IMR-90 (cell line): Measurements from ENCODE around the gene ARHGAP12. TPM values are rescaled to one million over a fixed set of nuclear protein-coding genes. Genes with fewer than 3 reads are reported as not detected.

Experiments used
- ATAC-seq: fragments of 200-7000 bp; cut with Tn5 transposase; 2 replicates; pipeline ENCODE4 v1.9.1; 2020; ENCODE audit warnings: low read depth, mild to moderate bottlenecking, moderate library complexity
- BruUV-seq: library from RNA; stranded (reverse); fragments of 400-500 nt; replicated peaks from 2 replicates; lab custom pipeline; 2021; lab: Mats Ljungman, UMichigan
- CTCF ChIA-PET: fragments of 300-600 bp; formaldehyde crosslinking; extraction: SDS; loops from one replicate; lab custom pipeline; 2021; ENCODE audit warnings: antibody characterized with exemption; lab: Yijun Ruan, JAX
- POLR2A ChIA-PET: fragments of 300-600 bp; sonication (Branson Sonifier 250); formaldehyde crosslinking; loops from one replicate; lab custom pipeline; 2022; ENCODE audit warnings: antibody characterized with exemption; ENCODE audit not compliant: unreplicated experiment; lab: Charles Lee
- DNase-seq: peaks from one replicate; pipeline ENCODE4 v3.0.0; 2013
- H2AFZ ChIP-seq: replicated peaks from 2 replicates; pipeline ENCODE3; 2013; ENCODE audit warnings: low read length, mild to moderate bottlenecking; ENCODE audit not compliant: poor library complexity
- H2AK5ac ChIP-seq: 2 replicates; pipeline ENCODE4 v1.6.1; 2013; ENCODE audit warnings: low read depth, low read length, inconsistent platforms
- H2AK9ac ChIP-seq: replicated peaks from 2 replicates; pipeline ENCODE3; 2013; ENCODE audit warnings: mild to moderate bottlenecking, low read depth, low read length, moderate library complexity; ENCODE audit not compliant: poor library complexity
- H2BK120ac ChIP-seq: 2 replicates; pipeline ENCODE4 v1.6.1; 2013; ENCODE audit warnings: low read depth, low read length, inconsistent platforms
- H2BK15ac ChIP-seq: 3 replicates; pipeline ENCODE4 v1.6.1; 2013; ENCODE audit warnings: low read depth, low read length, inconsistent platforms
- H2BK20ac ChIP-seq: 2 replicates; pipeline ENCODE4 v1.6.1; 2013; ENCODE audit warnings: low read depth, mild to moderate bottlenecking, inconsistent platforms, low read length, moderate library complexity
- H2BK5ac ChIP-seq: 2 replicates; pipeline ENCODE4 v1.6.1; 2013; ENCODE audit warnings: mild to moderate bottlenecking, low read depth, low read length, inconsistent platforms; ENCODE audit not compliant: poor library complexity, severe bottlenecking
- H3K14ac ChIP-seq: replicated peaks from 2 replicates; pipeline ENCODE4 v1.6.1; 2013; ENCODE audit warnings: low read depth, low read length, inconsistent platforms
- H3K18ac ChIP-seq: 2 replicates; pipeline ENCODE4 v1.6.1; 2013; ENCODE audit warnings: low read depth, low read length, control low read depth
- H3K23ac ChIP-seq: 2 replicates; pipeline ENCODE4 v1.6.1; 2013; ENCODE audit warnings: low read depth, low read length, inconsistent platforms
- H3K27ac ChIP-seq: 2 replicates; pipeline ENCODE4 v1.5.1; 2013; ENCODE audit warnings: mild to moderate bottlenecking, control low read depth, low read length; ENCODE audit not compliant: insufficient read depth
- H3K27me3 ChIP-seq: 2 replicates; pipeline ENCODE4 v1.6.1; 2013; ENCODE audit warnings: low read length; ENCODE audit not compliant: control insufficient read depth, insufficient read depth
- H3K36me3 ChIP-seq: 2 replicates; pipeline ENCODE4 v1.6.1; 2013; ENCODE audit warnings: low read length, mixed read lengths; ENCODE audit not compliant: control insufficient read depth, insufficient read depth
- H3K4ac ChIP-seq: 2 replicates; pipeline ENCODE4 v1.6.1; 2013; ENCODE audit warnings: low read depth, low read length, inconsistent platforms
- H3K4me1 ChIP-seq: 2 replicates; pipeline ENCODE4 v1.6.1; 2013; ENCODE audit warnings: low read length, mixed read lengths; ENCODE audit not compliant: control insufficient read depth, insufficient read depth
- H3K4me2 ChIP-seq: 2 replicates; pipeline ENCODE4 v1.6.1; 2013; ENCODE audit warnings: low read depth, mild to moderate bottlenecking, control low read depth, low read length, moderate library complexity
- H3K4me3 ChIP-seq: 2 replicates; pipeline ENCODE4 v1.5.1; 2013; ENCODE audit warnings: low read depth, mild to moderate bottlenecking, control low read depth, low read length, moderate library complexity; ENCODE audit not compliant: insufficient read depth
- H3K56ac ChIP-seq: 2 replicates; pipeline ENCODE4 v1.6.1; 2013; ENCODE audit warnings: low read length, inconsistent platforms; ENCODE audit not compliant: insufficient read depth; ENCODE audit errors: extremely low read depth
- H3K79me1 ChIP-seq, 2 experiments: 2 replicates each; pipeline ENCODE4 v1.6.1; 2013; ENCODE audit warnings: low read length in 2 of 2, inconsistent platforms in 1 of 2, low read depth in 1 of 2
- H3K9ac ChIP-seq: 2 replicates; pipeline ENCODE4 v1.6.1; 2013; ENCODE audit warnings: low read depth, low read length, control low read depth
- H3K9me1 ChIP-seq: 2 replicates; pipeline ENCODE4 v1.6.1; 2013; ENCODE audit warnings: low read length, inconsistent platforms; ENCODE audit not compliant: insufficient read depth
- H3K9me3 ChIP-seq: 2 replicates; pipeline ENCODE4 v1.6.1; 2013; ENCODE audit warnings: low read length; ENCODE audit not compliant: control insufficient read depth, insufficient read depth
- H4K20me1 ChIP-seq: 2 replicates; pipeline ENCODE4 v1.6.1; 2013; ENCODE audit warnings: low read length, inconsistent platforms; ENCODE audit not compliant: insufficient read depth
- H4K5ac ChIP-seq: 2 replicates; pipeline ENCODE4 v1.6.1; 2013; ENCODE audit warnings: mild to moderate bottlenecking, low read depth, low read length, control low read depth
- H4K8ac ChIP-seq, 2 experiments: 2 replicates each; pipeline ENCODE4 v1.6.1; 2013; ENCODE audit warnings: low read depth in 2 of 2, low read length in 2 of 2, control low read depth in 1 of 2, inconsistent platforms in 1 of 2
- H4K91ac ChIP-seq: 2 replicates; pipeline ENCODE4 v1.6.1; 2013; ENCODE audit warnings: low read depth, low read length, inconsistent platforms; ENCODE audit not compliant: insufficient read depth
- MAFK ChIP-seq: IDR thresholded peaks from 2 replicates; pipeline ENCODE4 v1.6.1; 2012; ENCODE audit warnings: low read depth, low read length, improper control_type of control experiment
- MXI1 ChIP-seq: IDR thresholded peaks from 2 replicates; pipeline ENCODE4 v1.6.1; 2012; ENCODE audit warnings: low read depth, mild to moderate bottlenecking, low read length, moderate library complexity, borderline replicate concordance
- RFX5 ChIP-seq: IDR thresholded peaks from 2 replicates; pipeline ENCODE4 v1.8.0; 2012; ENCODE audit warnings: low read depth, mild to moderate bottlenecking, low read length, moderate library complexity
- WGBS, 2 experiments: methylation state at CpG; one replicate each; pipeline versions ENCODE4 v1.1.5 to v1.1.7; 2013; ENCODE audit warnings: missing lambda C conversion rate in 2 of 2; ENCODE audit not compliant: insufficient read length in 1 of 2; ENCODE audit errors: extremely low coverage in 2 of 2; 5-methylcytosine and 5-hydroxymethylcytosine counted together
- dilution Hi-C: fragments of 300-500 bp; cut with HindIII; formaldehyde crosslinking; loops from one replicate; pipeline ENCODE4 v1.14.3; 2018; ENCODE audit warnings: low sequenced_read_pairs; ENCODE audit not compliant: unreplicated experiment
- in situ Hi-C: fragments of 300-500 bp; cut with MboI; formaldehyde crosslinking; loops from 3 replicates; pipeline ENCODE4 v1.14.3; 2019; ENCODE audit warnings: low sequenced_read_pairs, inconsistent platforms, mixed read lengths
- intact Hi-C: fragments of 100-400 bp; cut with micrococcal nuclease; formaldehyde crosslinking; loops from 2 replicates; pipeline ENCODE4 v1.10.0; 2022
- polyA plus RNA-seq, 3 experiments: library from polyadenylated mRNA; depleted of rRNA; stranded (reverse); fragments of >200 nt; gene quantifications; 2 replicates each; pipeline ENCODE4 v1.2.3, GENCODE V29; 2012; ENCODE audit warnings: low replicate concordance in 1 of 3
- total RNA-seq: library from RNA; depleted of rRNA; stranded (reverse); fragments of >200 nt; gene quantifications from 2 replicates; pipeline ENCODE4 v1.2.3, GENCODE V29; 2012

ARHGAP12 gene
- total and polyA plus RNA-seq, 2 of the 4 experiments (the other 2 are of a cell fraction), result 9.0 to 28.5 TPM

- Histone ChIP-seq H3K4me2 (no peak overlapping the region), H2AK5ac (no peak overlapping the region), H3K27ac (no peak overlapping the region), H3K27me3 (no peaks in the 10 kb centered on the region), H3K4me1 (peaks cover 4% of the 10 kb centered on the region), H2BK5ac (no peak overlapping the region), H2AK9ac (no peak overlapping the region), H3K9ac (no peak overlapping the region), H4K91ac (no peak overlapping the region), H3K56ac (no peak overlapping the region), H3K9me3 (no peaks in the 10 kb centered on the region; the same call in 1 of the 2 replicates), H3K23ac (no peak overlapping the region), H3K9me1 (peaks cover 9% of the 10 kb centered on the region; the same call in 1 of the 2 replicates), H2BK15ac (no peak overlapping the region), H4K5ac (no peak overlapping the region), H3K36me3 (no peaks in the 10 kb centered on the region), H3K79me1 (no peaks in the 10 kb centered on the region), H3K18ac (no peak overlapping the region), H3K4me3 (no peak overlapping the region), H2BK20ac (no peak overlapping the region), H3K4ac (no peak overlapping the region), H3K14ac (no peak overlapping the region), H4K8ac (no peak overlapping the region), H2AFZ (no peak overlapping the region), H2BK120ac (no peak overlapping the region), H4K20me1 (no peaks in the 10 kb centered on the region)
- TF ChIP-seq MXI1 (no peak), MAFK (peak; percentile 99), RFX5 (no peak)
- ATAC-seq (no peak), DNase-seq (no peak)
- ChIA-PET POLR2A (no interaction called here), CTCF (interaction anchor here (1.2 kb wide), 1 partner anchor 17 kb away, joined by 3 read pairs; no protein-coding TSS in a partner anchor)
- BruUV-seq, result no TSS peak
- in situ Hi-C loops, result no loop called here
- intact Hi-C loops, result no loop called here
- no CpG with 5 or more reads among the region's 2 CpGs for WGBS, 2 experiments
- dilution Hi-C loops, result no loop called here
These were observed 49.5 kb upstream of the ARHGAP12 start for GRCh38 chr10:31978156-31978483.
